ENCODE measurements around the gene GALNT17.

Gene GALNT17

GRCh38 chr7:71465741-71466189 lies 333.8 kb downstream of the GALNT17 start:
- DNase-seq, result no peak

- no peak for DNase-seq
Measured at GRCh38 chr7:71466448-71467145, 334.7 kb downstream of the GALNT17 start.

- DNase-seq, result no peak
Measured at GRCh38 chr7:71470326-71470725, 338.4 kb downstream of the GALNT17 start.

GRCh38 chr7:71470830-71471229 lies 338.9 kb downstream of the GALNT17 start:
- no peak for DNase-seq

GRCh38 chr7:71472962-71473361 lies 341.0 kb downstream of the GALNT17 start:
- no peak for DNase-seq

GRCh38 chr7:71473366-71473967 lies 341.5 kb downstream of the GALNT17 start:
- DNase-seq, result no peak

- DNase-seq, result no peak
Measured at GRCh38 chr7:71477441-71477840, 345.5 kb downstream of the GALNT17 start.

- no peak for DNase-seq
Measured at GRCh38 chr7:71479231-71479630, 347.3 kb downstream of the GALNT17 start.

- DNase-seq, result no peak
Measured at GRCh38 chr7:71480791-71481190, 348.8 kb downstream of the GALNT17 start.

- DNase-seq, result no peak
Measured at GRCh38 chr7:71482284-71482683, 350.3 kb downstream of the GALNT17 start.

GRCh38 chr7:71484380-71484779 lies 352.4 kb downstream of the GALNT17 start:
- no peak for DNase-seq

GRCh38 chr7:71485586-71485985 lies 353.6 kb downstream of the GALNT17 start:
- DNase-seq, result no peak

- no peak for DNase-seq
Measured at GRCh38 chr7:71486414-71486813, 354.5 kb downstream of the GALNT17 start.

- DNase-seq, result no peak
Measured at GRCh38 chr7:71486856-71487628, 355.1 kb downstream of the GALNT17 start.

GRCh38 chr7:71488308-71488707 lies 356.4 kb downstream of the GALNT17 start:
- no peak for DNase-seq

GRCh38 chr7:71491336-71491735 lies 359.4 kb downstream of the GALNT17 start:
- no peak for DNase-seq

- DNase-seq, result no peak
Measured at GRCh38 chr7:71495828-71496227, 363.9 kb downstream of the GALNT17 start.

- no peak for DNase-seq
Measured at GRCh38 chr7:71497256-71497946, 365.5 kb downstream of the GALNT17 start.

- no peak for DNase-seq
Measured at GRCh38 chr7:71498381-71498780, 366.4 kb downstream of the GALNT17 start.

- no peak for DNase-seq
Measured at GRCh38 chr7:71504697-71505441, 372.9 kb downstream of the GALNT17 start.

- no peak for DNase-seq
Measured at GRCh38 chr7:71506822-71507221, 374.9 kb downstream of the GALNT17 start.

Data from effector CD4-positive, alpha-beta T cell (primary cell).